ENCODE data around the gene NAV2. TPM values are rescaled to one million over a fixed set of nuclear protein-coding genes. Genes with fewer than 3 reads are reported as not detected.

NAV2 gene
- total and polyA plus RNA-seq, 2 donors from 2014 or later, result 5.9 to 37.7 TPM

DNA sequence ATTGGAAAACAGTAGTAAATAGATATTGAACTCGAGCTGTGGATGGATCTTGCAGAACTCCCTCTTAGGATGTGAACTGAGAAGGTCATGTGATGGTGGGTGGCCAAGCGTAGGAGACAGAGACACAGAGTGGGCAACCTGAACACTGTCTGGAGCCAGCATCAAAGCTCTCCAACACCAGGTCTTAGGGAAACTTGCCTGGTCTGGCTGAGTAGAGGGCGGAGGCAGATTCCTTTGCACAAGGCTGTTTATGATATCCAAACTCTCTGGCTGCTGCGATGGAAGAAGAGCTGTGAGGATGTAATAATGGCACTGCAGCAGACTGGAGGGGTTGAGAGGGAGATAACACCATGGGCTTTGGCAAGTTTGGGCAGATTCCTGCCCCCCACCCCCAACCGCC lies 10.1 kb downstream of the NAV2 start:
- Histone ChIP-seq H3K9me3 (ENCODE audit: control insufficient read depth in 2 of 3, insufficient read depth in 1 of 3, low read length in 3 of 3) (no peaks in the 10 kb centered on the region), H3K36me3 (ENCODE audit: control insufficient read depth in 2 of 3, insufficient read depth in 3 of 3, low read length in 3 of 3) (no peaks in the 10 kb centered on the region), H3K27ac (ENCODE audit: low read depth in 2 of 2, low read length in 2 of 2) (no peak overlapping the region), H3K27me3 (ENCODE audit: control insufficient read depth, insufficient read depth, low read length) (no peaks in the 10 kb centered on the region), H3K4me1 (ENCODE audit: control insufficient read depth in 2 of 3, insufficient read depth in 2 of 3, low read depth in 1 of 3, low read length in 3 of 3) (peaks cover 0 to 5% (median 0%) of the 10 kb centered on the region in 3 donors), H3K4me3 (ENCODE audit: low read length in 3 of 3) (no peak overlapping the region), H3K9ac (ENCODE audit: low read length in 3 of 3) (no peak overlapping the region)
- no peak for FAIRE-seq
- TF ChIP-seq, protein P1, sequence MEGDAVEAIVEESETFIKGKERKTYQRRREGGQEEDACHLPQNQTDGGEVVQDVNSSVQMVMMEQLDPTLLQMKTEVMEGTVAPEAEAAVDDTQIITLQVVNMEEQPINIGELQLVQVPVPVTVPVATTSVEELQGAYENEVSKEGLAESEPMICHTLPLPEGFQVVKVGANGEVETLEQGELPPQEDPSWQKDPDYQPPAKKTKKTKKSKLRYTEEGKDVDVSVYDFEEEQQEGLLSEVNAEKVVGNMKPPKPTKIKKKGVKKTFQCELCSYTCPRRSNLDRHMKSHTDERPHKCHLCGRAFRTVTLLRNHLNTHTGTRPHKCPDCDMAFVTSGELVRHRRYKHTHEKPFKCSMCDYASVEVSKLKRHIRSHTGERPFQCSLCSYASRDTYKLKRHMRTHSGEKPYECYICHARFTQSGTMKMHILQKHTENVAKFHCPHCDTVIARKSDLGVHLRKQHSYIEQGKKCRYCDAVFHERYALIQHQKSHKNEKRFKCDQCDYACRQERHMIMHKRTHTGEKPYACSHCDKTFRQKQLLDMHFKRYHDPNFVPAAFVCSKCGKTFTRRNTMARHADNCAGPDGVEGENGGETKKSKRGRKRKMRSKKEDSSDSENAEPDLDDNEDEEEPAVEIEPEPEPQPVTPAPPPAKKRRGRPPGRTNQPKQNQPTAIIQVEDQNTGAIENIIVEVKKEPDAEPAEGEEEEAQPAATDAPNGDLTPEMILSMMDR (IDR thresholded peaks at IDR 0.05; ENCODE audit: borderline replicate concordance, extremely low read depth, insufficient read depth), result no peak
- no peak for DNase-seq
- intact Hi-C loops (cut with DNase I), result no loop called here

DNA sequence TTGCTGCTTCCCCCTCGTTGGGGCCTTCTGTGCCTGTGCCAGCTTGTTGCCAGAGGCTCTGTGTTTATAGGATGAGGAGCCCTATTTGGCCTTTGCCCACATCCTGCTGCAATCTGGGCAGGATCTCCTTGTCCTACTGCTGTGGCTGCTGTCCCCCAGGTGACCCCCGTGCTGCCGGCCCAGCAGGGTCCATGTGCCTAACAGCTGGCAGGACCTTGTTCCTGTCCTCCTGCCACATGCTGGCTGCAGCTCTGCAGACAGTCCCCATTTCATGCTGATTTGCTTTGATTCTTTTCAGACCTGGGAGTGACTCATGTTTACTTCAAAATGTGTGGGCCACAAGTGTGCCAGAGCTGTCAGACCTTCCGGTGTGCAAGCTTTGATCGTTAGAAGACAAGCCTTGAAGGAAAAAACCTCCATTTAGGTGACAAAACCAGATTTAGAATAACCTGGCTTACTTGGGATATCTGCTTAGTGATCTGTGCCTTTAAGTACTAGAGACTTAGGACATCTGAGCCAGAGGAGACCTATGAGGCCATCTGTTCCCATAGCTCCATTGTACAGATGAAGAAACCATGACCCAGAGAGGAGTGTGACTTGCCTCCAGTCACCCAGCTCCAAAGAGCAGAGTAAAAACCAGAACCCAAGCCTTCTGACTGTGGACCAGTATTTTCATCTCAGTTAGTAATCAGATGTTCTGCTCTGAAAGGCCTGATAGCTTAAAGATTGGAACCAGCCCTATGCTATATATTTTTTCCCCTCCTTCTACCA lies 11.1 kb downstream of the NAV2 start:
- Histone ChIP-seq H3K27ac (ENCODE audit: low read depth in 2 of 2, low read length in 2 of 2) (no peak overlapping the region), H3K4me3 (ENCODE audit: low read length in 3 of 3) (no peak overlapping the region), H3K27me3 (ENCODE audit: control insufficient read depth, insufficient read depth, low read length) (no peaks in the 10 kb centered on the region), H3K9me3 (ENCODE audit: control insufficient read depth in 2 of 3, insufficient read depth in 1 of 3, low read length in 3 of 3) (no peaks in the 10 kb centered on the region), H3K36me3 (ENCODE audit: control insufficient read depth in 2 of 3, insufficient read depth in 3 of 3, low read length in 3 of 3) (no peaks in the 10 kb centered on the region), H3K9ac (ENCODE audit: low read length in 3 of 3) (no peak overlapping the region), H3K4me1 (ENCODE audit: control insufficient read depth in 2 of 3, insufficient read depth in 2 of 3, low read depth in 1 of 3, low read length in 3 of 3) (peaks cover 0 to 5% (median 0%) of the 10 kb centered on the region in 3 donors)
- FAIRE-seq (no peak), DNase-seq (peak in 2 of 5 donors; percentile 9 to 72)
- TF ChIP-seq, protein P1 (IDR thresholded peaks at IDR 0.05; ENCODE audit: borderline replicate concordance, extremely low read depth, insufficient read depth), result no peak
- intact Hi-C loops (cut with DNase I), result no loop called here

DNA sequence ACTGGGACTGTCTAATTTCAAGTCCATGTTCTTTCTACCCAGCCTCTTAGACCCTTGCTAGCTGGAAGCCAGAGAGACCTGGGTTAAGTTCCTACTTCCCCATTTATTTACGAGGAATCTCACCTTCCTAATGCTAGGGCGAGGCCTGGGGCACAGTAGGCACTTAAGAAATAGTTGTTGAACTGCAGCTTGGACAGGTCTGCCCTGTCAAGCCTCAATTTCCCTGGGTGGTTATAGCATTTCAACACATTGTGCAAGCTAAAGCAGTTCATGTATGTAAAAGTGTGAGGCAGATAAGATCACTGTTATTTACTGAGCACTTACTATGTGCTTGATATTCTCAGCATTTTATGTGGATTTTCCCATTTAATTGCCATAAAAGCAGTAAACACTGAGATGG lies 12.1 kb downstream of the NAV2 start:
- no peak overlapping the region for H3K4me3 ChIP-seq (ENCODE audit: low read length in 3 of 3)
- no peaks in the 10 kb centered on the region for H3K9me3 ChIP-seq (ENCODE audit: control insufficient read depth in 2 of 3, insufficient read depth in 1 of 3, low read length in 3 of 3)
- H3K27me3 ChIP-seq (ENCODE audit: control insufficient read depth, insufficient read depth, low read length), result no peaks in the 10 kb centered on the region
- no peak for DNase-seq
- H3K4me1 ChIP-seq (ENCODE audit: control insufficient read depth in 2 of 3, insufficient read depth in 2 of 3, low read depth in 1 of 3, low read length in 3 of 3), result peaks cover 0 to 5% (median 0%) of the 10 kb centered on the region in 3 donors
- intact Hi-C loops (cut with DNase I), result no loop called here
- H3K36me3 ChIP-seq (ENCODE audit: control insufficient read depth in 2 of 3, insufficient read depth in 3 of 3, low read length in 3 of 3), result no peaks in the 10 kb centered on the region
- no peak for FAIRE-seq
- TF ChIP-seq, protein P1 (IDR thresholded peaks at IDR 0.05; ENCODE audit: borderline replicate concordance, extremely low read depth, insufficient read depth), result no peak
- no peak overlapping the region for H3K9ac ChIP-seq (ENCODE audit: low read length in 3 of 3)
- no peak overlapping the region for H3K27ac ChIP-seq (ENCODE audit: low read depth in 2 of 2, low read length in 2 of 2)

All from kidney (tissue), 14 donors.